CD4-positive, alpha-beta memory T cell (primary cell): ENCODE results near the gene EFCC1. TPM values are rescaled to one million over a fixed set of nuclear protein-coding genes. Genes with fewer than 3 reads are reported as not detected.
"Not testable (repeated sequence)": the region's sequence is repeated elsewhere in the genome, so short reads cannot be mapped to it uniquely, and the experiment has no call there.

Experiments used
- CTCF ChIA-PET: fragments of 350-600 bp; sonication (Branson Sonifier 250); formaldehyde crosslinking; loops from one replicate; lab custom pipeline; 2021; ENCODE audit warnings: inconsistent platforms; ENCODE audit not compliant: partially characterized antibody; lab: Charles Lee
- POLR2A ChIA-PET: fragments of 350-600 bp; sonication (Branson Sonifier 250); formaldehyde crosslinking; loops from one replicate; lab custom pipeline; 2021; ENCODE audit not compliant: partially characterized antibody; lab: Charles Lee
- DNase-seq, 5 donors: peaks; one replicate each; pipeline versions ENCODE4 v3.0.0 to v3.0.0-alpha.2; 2020 to 2022; ENCODE audit warnings: mixed read lengths in 1 of 5
- H3K27ac ChIP-seq: one replicate; pipeline ENCODE4 v1.7.0; 2013; ENCODE audit warnings: low read depth, low read length
- H3K27me3 ChIP-seq: 2 replicates; pipeline ENCODE4 v1.7.0; 2013; ENCODE audit warnings: mild to moderate bottlenecking, low read length, moderate library complexity; ENCODE audit not compliant: insufficient read depth
- H3K36me3 ChIP-seq: 2 replicates; pipeline ENCODE4 v1.7.0; 2013; ENCODE audit warnings: mild to moderate bottlenecking, low read length, moderate library complexity; ENCODE audit not compliant: insufficient read depth
- H3K4me1 ChIP-seq: 2 replicates; pipeline ENCODE4 v1.7.0; 2013; ENCODE audit warnings: mild to moderate bottlenecking, low read length, moderate library complexity; ENCODE audit not compliant: insufficient read depth
- H3K4me3 ChIP-seq, 2 donors: one replicate each; pipeline ENCODE4 v1.7.0; 2013; ENCODE audit warnings: low read length in 2 of 2, mild to moderate bottlenecking in 1 of 2
- H3K9me3 ChIP-seq, 2 donors: one replicate each; pipeline ENCODE4 v1.7.0; 2013; ENCODE audit warnings: low read length in 2 of 2, control low read depth in 1 of 2; ENCODE audit not compliant: control insufficient read depth in 1 of 2
- H3K27ac Mint-ChIP-seq, 7 donors: one replicate each; pipeline ENCODE4 v1.8.0; 2020 to 2021; ENCODE audit warnings: mixed read lengths in 7 of 7, mild to moderate bottlenecking in 6 of 7, inconsistent platforms in 3 of 7, moderate library complexity in 3 of 7
- H3K27me3 Mint-ChIP-seq, 2 donors: one replicate each; pipeline ENCODE4 v1.8.0; 2020 to 2021; ENCODE audit warnings: mixed read lengths in 2 of 2
- H3K36me3 Mint-ChIP-seq, 2 donors: one replicate each; pipeline ENCODE4 v1.8.0; 2020 to 2021; ENCODE audit warnings: mixed read lengths in 2 of 2, inconsistent platforms in 1 of 2, mild to moderate bottlenecking in 1 of 2
- H3K4me1 Mint-ChIP-seq, 4 donors: one replicate each; pipeline ENCODE4 v1.8.0; 2020 to 2021; ENCODE audit warnings: mixed read lengths in 4 of 4, mild to moderate bottlenecking in 1 of 4
- H3K4me3 Mint-ChIP-seq, 8 donors: one replicate each; pipeline ENCODE4 v1.8.0; 2020 to 2021; ENCODE audit warnings: mixed read lengths in 8 of 8, mild to moderate bottlenecking in 7 of 8, moderate library complexity in 6 of 8, inconsistent platforms in 3 of 8
- H3K9me3 Mint-ChIP-seq, 8 donors: one replicate each; pipeline ENCODE4 v1.8.0; 2020 to 2021; ENCODE audit warnings: mixed read lengths in 8 of 8, mild to moderate bottlenecking in 5 of 8, inconsistent platforms in 3 of 8, moderate library complexity in 1 of 8
- intact Hi-C: fragments of 100-400 bp; cut with micrococcal nuclease; formaldehyde crosslinking; loops from one replicate; pipeline ENCODE4 v1.15.1; 2023
- polyA plus RNA-seq, 2 donors: library from polyadenylated mRNA; unstranded; fragments of 300-500 nt; fragmentation: Illumina TruSeq; gene quantifications; one replicate each; pipeline ENCODE4 v1.2.3, GENCODE V29; 2021
- total RNA-seq, 2 experiments: library from RNA; stranded (reverse); gene quantifications; one replicate each; pipeline ENCODE4 v1.2.3, GENCODE V29; 2021

EFCC1 gene
- total and polyA plus RNA-seq, 4 experiments from 2014 or later: not detected

- Mint-ChIP-seq H3K4me3 (no peak overlapping the region), H3K4me1 (peaks cover 0 to 9% (median 3%) of the 10 kb centered on the region in 4 donors), H3K36me3 (no peaks in the 10 kb centered on the region), H3K9me3 (no peaks in the 10 kb centered on the region), H3K27ac (peak overlapping the region in 1 of 7 donors; percentile 35), H3K27me3 (no peaks in the 10 kb centered on the region)
- no peak for DNase-seq
- ChIA-PET CTCF (interaction anchor here (0.8 to 1.6 kb wide), 2 partner anchors 8 to 313 kb away, joined by 4 to 8 read pairs; no protein-coding TSS in a partner anchor), POLR2A (no interaction called here)
- no peaks in the 10 kb centered on the region for H3K9me3 ChIP-seq
- intact Hi-C loops: no loop called here
- H3K36me3 ChIP-seq: no peaks in the 10 kb centered on the region
- no peak overlapping the region for H3K27ac ChIP-seq
- H3K4me3 ChIP-seq: no peak overlapping the region
- peaks cover 4% of the 10 kb centered on the region for H3K4me1 ChIP-seq
- H3K27me3 ChIP-seq: no peaks in the 10 kb centered on the region
These were observed 61.1 kb downstream of the EFCC1 start for GRCh38 chr3:129061888-129062834.

- H3K36me3 ChIP-seq: no peaks in the 10 kb centered on the region
- H3K27me3 ChIP-seq: no peaks in the 10 kb centered on the region
- peaks cover 0 to 4% of the 10 kb centered on the region in 2 donors for H3K27me3 Mint-ChIP-seq
- H3K4me3 Mint-ChIP-seq: no peak overlapping the region
- no peaks in the 10 kb centered on the region for H3K36me3 Mint-ChIP-seq
- H3K27ac Mint-ChIP-seq: no peak overlapping the region
- H3K4me1 ChIP-seq: peaks cover 3% of the 10 kb centered on the region
- no peaks in the 10 kb centered on the region for H3K9me3 Mint-ChIP-seq
- DNase-seq: no peak
- intact Hi-C loops: no loop called here
- POLR2A ChIA-PET: no interaction called here
- peaks cover 0 to 7% (median 4%) of the 10 kb centered on the region in 4 donors for H3K4me1 Mint-ChIP-seq
- no peak overlapping the region for H3K4me3 ChIP-seq
- CTCF ChIA-PET: interaction anchor here (1.6 to 2.9 kb wide), 2 partner anchors 9 to 10 kb away, joined by 8 to 15 read pairs; no protein-coding TSS in a partner anchor
- no peak overlapping the region for H3K27ac ChIP-seq
- no peaks in the 10 kb centered on the region for H3K9me3 ChIP-seq
These were observed 62.1 kb downstream of the EFCC1 start for GRCh38 chr3:129063091-129063640.

- CTCF ChIA-PET: interaction anchor here (0.7 to 2.9 kb wide), 2 partner anchors 10 to 52 kb away, joined by 4 to 15 read pairs; no protein-coding TSS in a partner anchor
- intact Hi-C loops: no loop called here
- POLR2A ChIA-PET: no interaction called here
- H3K27ac ChIP-seq: no peak overlapping the region
- no peaks in the 10 kb centered on the region for H3K27me3 ChIP-seq
- no peaks in the 10 kb centered on the region for H3K36me3 ChIP-seq
- no peaks in the 10 kb centered on the region for H3K4me1 ChIP-seq
- no peak for DNase-seq
- Mint-ChIP-seq H3K27ac (peak overlapping the region in 1 of 7 donors; percentile 32), H3K4me1 (peaks cover 0 to 4% (median 2%) of the 10 kb centered on the region in 4 donors), H3K27me3 (peaks cover 0 to 4% of the 10 kb centered on the region in 2 donors), H3K9me3 (no peaks in the 10 kb centered on the region), H3K4me3 (no peak overlapping the region), H3K36me3 (no peaks in the 10 kb centered on the region)
- H3K4me3 ChIP-seq: no peak overlapping the region
- H3K9me3 ChIP-seq: no peaks in the 10 kb centered on the region
These were observed 62.9 kb downstream of the EFCC1 start for GRCh38 chr3:129063841-129064482.

- Histone ChIP-seq H3K27me3 (no peaks in the 10 kb centered on the region), H3K36me3 (no peaks in the 10 kb centered on the region), H3K4me3 (no peak overlapping the region), H3K9me3 (no peaks in the 10 kb centered on the region), H3K27ac (no peak overlapping the region), H3K4me1 (no peaks in the 10 kb centered on the region)
- H3K9me3 Mint-ChIP-seq: no peaks in the 10 kb centered on the region
- no peak overlapping the region for H3K4me3 Mint-ChIP-seq
- H3K27me3 Mint-ChIP-seq: peaks cover 2 to 6% of the 10 kb centered on the region in 2 donors
- intact Hi-C loops: no loop called here
- H3K27ac Mint-ChIP-seq: peak overlapping the region in 1 of 7 donors; percentile 7
- H3K36me3 Mint-ChIP-seq: no peaks in the 10 kb centered on the region
- ChIA-PET CTCF (interaction anchor here (2.9 kb wide), 1 partner anchor 12 kb away, joined by 15 read pairs; no protein-coding TSS in a partner anchor), POLR2A (interaction anchor here (1.4 kb wide), 1 partner anchor 55 kb away, joined by 5 read pairs; no protein-coding TSS in a partner anchor)
- H3K4me1 Mint-ChIP-seq: peaks cover 0 to 5% (median 3%) of the 10 kb centered on the region in 4 donors
- DNase-seq: no peak
These were observed 64.1 kb downstream of the EFCC1 start for GRCh38 chr3:129065016-129065719.

- H3K27me3 Mint-ChIP-seq: peaks cover 3 to 10% of the 10 kb centered on the region in 2 donors
- ChIA-PET POLR2A (interaction anchor here (1.4 kb wide), 1 partner anchor 55 kb away, joined by 5 read pairs; no protein-coding TSS in a partner anchor), CTCF (interaction anchor here (2.9 kb wide), 1 partner anchor 12 kb away, joined by 15 read pairs; no protein-coding TSS in a partner anchor)
- DNase-seq: no peak
- H3K27me3 ChIP-seq: no peaks in the 10 kb centered on the region
- no peaks in the 10 kb centered on the region for H3K9me3 Mint-ChIP-seq
- H3K36me3 ChIP-seq: no peaks in the 10 kb centered on the region
- no peaks in the 10 kb centered on the region for H3K4me1 ChIP-seq
- no peaks in the 10 kb centered on the region for H3K36me3 Mint-ChIP-seq
- no peak overlapping the region for H3K27ac Mint-ChIP-seq
- intact Hi-C loops: no loop called here
- H3K4me3 Mint-ChIP-seq: no peak overlapping the region
- peaks cover 0 to 5% (median 3%) of the 10 kb centered on the region in 4 donors for H3K4me1 Mint-ChIP-seq
- no peaks in the 10 kb centered on the region for H3K9me3 ChIP-seq
- H3K27ac ChIP-seq: no peak overlapping the region
- no peak overlapping the region for H3K4me3 ChIP-seq
These were observed 64.6 kb downstream of the EFCC1 start for GRCh38 chr3:129065720-129066073.

- H3K4me1 ChIP-seq, H3K27me3 ChIP-seq, H3K9me3 Mint-ChIP-seq, H3K4me1 Mint-ChIP-seq, H3K4me3 ChIP-seq, H3K36me3 ChIP-seq, intact Hi-C loops, H3K9me3 ChIP-seq, H3K36me3 Mint-ChIP-seq, H3K27ac ChIP-seq: not testable (repeated sequence)
- CTCF ChIA-PET: interaction anchor here (1.7 to 5.4 kb wide), 5 partner anchors 14 to 97 kb away, joined by 7 to 47 read pairs (median 13); no protein-coding TSS in a partner anchor
- peak in 3 of 5 donors; percentile 13 to 34 (median 18) for DNase-seq
- peaks cover 3 to 10% of the 10 kb centered on the region in 2 donors for H3K27me3 Mint-ChIP-seq
- H3K27ac Mint-ChIP-seq: peak overlapping the region in 2 of 7 donors; percentile 23 to 32
- peak overlapping the region; percentile 34 to 79 (median 65) for H3K4me3 Mint-ChIP-seq
- POLR2A ChIA-PET: interaction anchor here (1.4 to 1.8 kb wide), 3 partner anchors 41 to 94 kb away, joined by 5 to 9 read pairs (median 6); partner anchors contain the start of gene RAB43
These were observed 66.6 kb downstream of the EFCC1 start for GRCh38 chr3:129067719-129068118.
